Psoas muscle (tissue), 8 donors: Measurements from ENCODE around the gene PROP1. TPM values are rescaled to one million over a fixed set of nuclear protein-coding genes. Genes with fewer than 3 reads are reported as not detected.

Source experiments
- ATAC-seq, 4 donors: fragments of 200-7000 bp; cut with Tn5 transposase; one replicate each; pipeline ENCODE4 v1.9.1; 2020; ENCODE audit warnings: moderate library complexity in 3 of 4, mild to moderate bottlenecking in 2 of 4
- DNase-seq, 2 donors: peaks; one replicate each; pipeline ENCODE4 v3.0.0-alpha.2; 2020
- H3K27ac ChIP-seq: fragments of 200-600 bp; one replicate; pipeline ENCODE4 v1.8.0; 2022
- H3K27me3 ChIP-seq, 3 donors: fragments of 200-600 bp in 1 of 3; one replicate each; pipeline versions ENCODE4 v1.6.1 to v1.8.0; 2013 to 2022; ENCODE audit warnings: low read length in 2 of 3, mild to moderate bottlenecking in 2 of 3, moderate library complexity in 1 of 3; ENCODE audit not compliant: insufficient read depth in 3 of 3
- H3K36me3 ChIP-seq, 2 donors: fragments of 200-600 bp in 1 of 2; one replicate each; pipeline versions ENCODE4 v1.6.1 to v1.8.0; 2013 to 2022; ENCODE audit warnings: low read depth in 1 of 2, mild to moderate bottlenecking in 1 of 2, moderate library complexity in 1 of 2; ENCODE audit not compliant: insufficient read depth in 1 of 2
- H3K4me1 ChIP-seq: fragments of 200-600 bp; one replicate; pipeline ENCODE4 v1.8.0; 2022
- H3K4me3 ChIP-seq: fragments of 200-600 bp; one replicate; pipeline ENCODE4 v1.8.0; 2022; ENCODE audit warnings: mild to moderate bottlenecking
- H3K9me3 ChIP-seq: fragments of 200-600 bp; one replicate; pipeline ENCODE4 v1.8.0; 2022
- CTCF ChIP-seq: fragments of 200-600 bp; IDR thresholded peaks from one replicate; pipeline ENCODE4 v1.8.0; 2022; ENCODE audit warnings: antibody characterized with exemption
- WGBS, 3 donors: extraction: QIAGEN DNeasy Blood & Tissue Kit; methylation state at CpG; one replicate each; pipeline versions ENCODE4 v1.1.6 to v1.1.7; 2013; 5-methylcytosine and 5-hydroxymethylcytosine counted together
- intact Hi-C, 2 donors: fragments of 100-400 bp; cut with DNase I; formaldehyde crosslinking; loops; one replicate each; pipeline versions ENCODE4 v1.11.0 to v1.14.2; 2022
- polyA plus RNA-seq, 3 donors: library from polyadenylated mRNA; stranded (reverse); fragments of 200-250 nt; gene quantifications; one replicate each; pipeline ENCODE4 v1.2.3, GENCODE V29; 2013
- total RNA-seq, 4 donors: library from RNA; stranded (reverse); fragmentation: NEBNext Ultra II Directional in 2 of 4; extraction: Animal tissue kit (Norgen Biotek cat#: 25700) in 2 of 4; gene quantifications; one replicate each; pipeline versions ENCODE4 v1.2.1 to v1.2.4, GENCODE V29; 2021 to 2023
- donor health status: healthy with polysubstance abuse.
- donor health status: DM: no; HTN: no; CAD: no; lungs with moderate emphysema.
- donor health status: Bipolar disorder and iron deficiency.
- donor health status: healthy.
- donor health status: DM: yes; HTN: yes; CAD: no.
- donor health status: DM: no; HTN: no; CAD: no.
- donor health status: DM: no; HTN: no; CAD: no.
- donor health status: DM: yes; HTN: yes; CAD: no.

Gene PROP1
- total and polyA plus RNA-seq, 7 donors: not detected

DNA sequence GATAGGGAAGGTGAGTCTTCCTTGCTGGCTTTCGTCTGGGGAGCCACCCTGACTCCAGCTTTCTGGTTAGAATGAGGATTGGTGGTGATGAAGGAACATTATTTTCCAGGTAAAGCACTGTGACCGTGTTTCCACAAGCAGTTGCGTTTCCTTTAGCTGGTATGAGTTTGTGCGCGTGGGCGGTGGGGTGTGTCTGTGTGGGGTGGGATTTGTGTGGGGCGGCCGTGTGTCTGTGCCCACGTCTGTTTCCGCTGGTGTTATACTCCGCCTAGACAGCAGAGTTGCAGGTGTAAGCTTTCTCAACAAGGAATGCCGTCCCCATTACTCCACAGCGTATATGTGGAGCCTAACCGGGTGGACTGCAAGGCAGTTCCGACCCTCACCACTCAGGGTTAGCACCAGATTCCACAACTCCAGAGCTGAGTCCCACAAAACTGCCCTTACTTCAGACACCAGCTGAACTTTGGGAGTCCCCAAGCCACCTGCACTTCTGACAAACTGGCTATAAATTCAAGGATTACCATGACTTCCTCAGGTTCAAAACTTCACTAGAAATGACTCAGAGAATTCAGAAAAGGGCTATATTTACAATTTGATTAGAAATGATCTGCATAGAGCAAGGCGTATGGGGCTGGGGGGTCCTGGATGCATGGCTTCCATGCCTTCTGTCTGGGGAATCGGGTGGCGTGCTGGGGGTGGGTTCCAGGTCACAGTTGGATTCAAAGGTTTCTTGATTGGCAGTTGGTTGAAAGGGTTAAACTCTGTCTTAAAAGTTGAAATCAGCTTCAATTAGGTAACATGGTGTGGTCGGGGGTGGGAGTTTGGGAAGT is 29.8 kb downstream of the PROP1 start:
- H3K27ac ChIP-seq: no peak overlapping the region
- WGBS, 3 donors: 72 to 74% (median 72%) methylated on average over 19 of the region's 19 CpGs
- ATAC-seq: no peak
- H3K36me3 ChIP-seq: no peaks in the 10 kb centered on the region
- intact Hi-C loops: no loop called here
- no peaks in the 10 kb centered on the region for H3K9me3 ChIP-seq
- H3K4me3 ChIP-seq: no peak overlapping the region
- H3K4me1 ChIP-seq: no peaks in the 10 kb centered on the region
- H3K27me3 ChIP-seq: peaks cover 0 to 2% (median 0%) of the 10 kb centered on the region in 3 donors
- no peak for DNase-seq
- TF ChIP-seq CTCF: no peak

GRCh38 chr5:177964471-177964870 is 31.6 kb downstream of the PROP1 start:
- 88 to 94% (median 89%) methylated on average over 12 of the region's 12 CpGs for WGBS, 3 donors
- H3K27me3 ChIP-seq: peaks cover 0 to 2% (median 0%) of the 10 kb centered on the region in 3 donors
- DNase-seq: no peak
- H3K27ac ChIP-seq: no peak overlapping the region
- intact Hi-C loops: no loop called here
- no peak for TF ChIP-seq CTCF
- no peak for ATAC-seq
- H3K36me3 ChIP-seq: no peaks in the 10 kb centered on the region
- no peak overlapping the region for H3K4me3 ChIP-seq
- H3K4me1 ChIP-seq: no peaks in the 10 kb centered on the region
- H3K9me3 ChIP-seq: no peaks in the 10 kb centered on the region

DNA sequence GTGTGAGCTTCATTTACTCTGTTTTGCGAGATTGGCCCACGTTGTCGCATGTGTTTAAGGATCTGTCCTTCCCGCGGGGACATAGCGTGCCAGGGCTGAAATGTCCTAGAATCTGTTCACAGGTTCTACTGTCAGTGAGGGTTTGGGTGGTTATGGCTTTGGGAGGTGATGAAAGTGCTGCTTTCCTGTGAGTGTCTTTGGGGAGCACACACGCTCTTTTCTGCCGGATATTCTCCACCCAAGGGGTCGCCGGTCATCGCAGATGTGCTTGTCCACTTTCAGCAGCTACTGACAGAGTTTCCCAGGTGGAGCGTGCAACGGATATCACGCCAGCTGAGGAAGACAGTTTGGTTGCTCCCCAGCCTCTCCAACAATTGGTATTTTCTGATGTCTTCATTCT is 32.1 kb downstream of the PROP1 start:
- H3K4me3 ChIP-seq: no peak overlapping the region
- ATAC-seq (no peak), DNase-seq (no peak)
- H3K27me3 ChIP-seq: peaks cover 0 to 2% (median 0%) of the 10 kb centered on the region in 3 donors
- no peaks in the 10 kb centered on the region for H3K9me3 ChIP-seq
- H3K4me1 ChIP-seq: no peaks in the 10 kb centered on the region
- H3K27ac ChIP-seq: no peak overlapping the region
- no peak for TF ChIP-seq CTCF
- H3K36me3 ChIP-seq: no peaks in the 10 kb centered on the region
- intact Hi-C loops: no loop called here
- WGBS, 3 donors: 80 to 88% (median 83%) methylated on average over 14 of the region's 14 CpGs

DNA sequence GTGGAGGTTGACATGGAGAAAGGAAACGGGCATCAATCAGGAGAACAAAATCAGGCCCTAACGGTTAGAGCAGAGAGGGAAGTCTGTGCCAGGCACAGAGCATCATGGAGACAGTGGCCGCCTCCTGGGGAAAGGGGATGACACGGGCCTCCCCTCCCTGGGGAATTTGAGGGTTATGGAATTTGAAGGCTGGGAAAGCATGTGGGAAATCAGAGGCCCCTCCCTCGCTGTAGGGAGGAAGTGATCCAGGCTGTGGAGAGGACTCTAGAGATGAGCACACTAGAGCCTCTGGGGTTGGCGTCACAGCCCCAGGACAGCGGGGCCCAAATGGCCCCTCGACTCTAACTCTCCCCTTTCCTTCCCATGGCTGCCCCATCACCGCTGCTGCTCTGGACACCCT is 36.7 kb downstream of the PROP1 start:
- intact Hi-C loops: loop anchor here in 1 of 2 donors (10.0 kb wide), 1 partner anchor 1555 kb away; no protein-coding TSS in a partner anchor

More for the DNA sequence above, 36.7 kb downstream of the PROP1 start:
- WGBS, 3 donors: 78 to 79% (median 79%) methylated on average over 9 of the region's 9 CpGs
- Histone ChIP-seq H3K9me3 (no peaks in the 10 kb centered on the region), H3K36me3 (no peaks in the 10 kb centered on the region), H3K27me3 (peaks cover 0 to 2% (median 0%) of the 10 kb centered on the region in 3 donors), H3K4me3 (no peak overlapping the region), H3K4me1 (no peaks in the 10 kb centered on the region), H3K27ac (no peak overlapping the region)
- no peak for TF ChIP-seq CTCF
- no peak for DNase-seq
- ATAC-seq: no peak
